Natural killer cell (primary cell): ENCODE results near the gene P3R3URF. TPM values are rescaled to one million over a fixed set of nuclear protein-coding genes. Genes with fewer than 3 reads are reported as not detected.

ENCODE experiments used
- ATAC-seq, 3 donors: fragments of 150-1000 bp in 2 of 3; fragments of 200-7000 bp in 1 of 3; cut with Tn5 transposase; 1 replicate in 1 of 3; 2 replicates in 2 of 3; pipeline ENCODE4 v1.10.0; 2021; ENCODE audit warnings: mild to moderate bottlenecking in 2 of 3, moderate library complexity in 2 of 3
- DNase-seq, 2 donors: peaks; one replicate each; pipeline versions ENCODE4 v3.0.0 to v3.0.0-alpha.2; 2013 to 2021; ENCODE audit warnings: mixed read lengths in 1 of 2
- H3K27ac ChIP-seq: one replicate; pipeline ENCODE4 v1.5.1; 2013; ENCODE audit warnings: mild to moderate bottlenecking, low read length
- H3K27me3 ChIP-seq: one replicate; pipeline ENCODE4 v1.6.1; 2013; ENCODE audit warnings: low read length; ENCODE audit not compliant: control insufficient read depth, insufficient read depth
- H3K36me3 ChIP-seq: one replicate; pipeline ENCODE4 v1.6.1; 2013; ENCODE audit warnings: low read length; ENCODE audit not compliant: control insufficient read depth, insufficient read depth
- H3K4me1 ChIP-seq: one replicate; pipeline ENCODE4 v1.6.1; 2013; ENCODE audit warnings: low read length; ENCODE audit not compliant: control insufficient read depth, insufficient read depth
- H3K4me3 ChIP-seq: one replicate; pipeline ENCODE4 v1.5.1; 2013; ENCODE audit warnings: low read length
- H3K9me3 ChIP-seq: one replicate; pipeline ENCODE4 v1.6.1; 2013; ENCODE audit warnings: low read length; ENCODE audit not compliant: control insufficient read depth, insufficient read depth
- H3K27ac Mint-ChIP-seq, 2 donors: one replicate each; pipeline ENCODE4 v1.8.0; 2022; ENCODE audit warnings: mild to moderate bottlenecking in 2 of 2, mixed read lengths in 2 of 2, moderate library complexity in 1 of 2
- H3K27me3 Mint-ChIP-seq, 2 donors: one replicate each; pipeline ENCODE4 v1.8.0; 2022; ENCODE audit warnings: low read depth in 2 of 2, mixed read lengths in 2 of 2
- H3K36me3 Mint-ChIP-seq: one replicate; pipeline ENCODE4 v1.8.0; 2022; ENCODE audit warnings: mixed read lengths
- H3K4me1 Mint-ChIP-seq, 2 donors: one replicate each; pipeline ENCODE4 v1.8.0; 2022; ENCODE audit warnings: mixed read lengths in 2 of 2
- H3K4me3 Mint-ChIP-seq: one replicate; pipeline ENCODE4 v1.8.0; 2022; ENCODE audit warnings: mild to moderate bottlenecking, moderate library complexity, mixed read lengths
- H3K9me3 Mint-ChIP-seq, 2 donors: one replicate each; pipeline ENCODE4 v1.8.0; 2022; ENCODE audit warnings: mixed read lengths in 2 of 2
- CTCF ChIP-seq: fragments of 200-600 bp; IDR thresholded peaks from one replicate; pipeline ENCODE4 v1.8.0; 2022; ENCODE audit warnings: antibody characterized with exemption
- WGBS: methylation state at CpG from one replicate; pipeline ENCODE4 v1.1.7; 2013; ENCODE audit warnings: missing lambda C conversion rate; ENCODE audit not compliant: insufficient coverage; 5-methylcytosine and 5-hydroxymethylcytosine counted together
- intact Hi-C: fragments of 100-400 bp; cut with micrococcal nuclease; formaldehyde crosslinking; loops from one replicate; pipeline ENCODE4 v1.14.2; 2022
- total RNA-seq, 4 donors: library from RNA; stranded (reverse); fragments of 120-200 nt in 1 of 4; gene quantifications; one replicate each; pipeline versions ENCODE4 v1.2.3 to v1.2.4, GENCODE V29; 2013 to 2022

P3R3URF gene
- total RNA-seq, 3 donors from 2014 or later (not counting 1 experiment from before 2014, with no cell fraction given) = not detected

- Histone ChIP-seq H3K4me3 (peak overlapping the region; percentile 74), H3K9me3 (no peaks in the 10 kb centered on the region), H3K27me3 (peaks cover 13% of the 10 kb centered on the region), H3K36me3 (no peaks in the 10 kb centered on the region), H3K27ac (peak overlapping the region; percentile 88), H3K4me1 (peaks cover 16% of the 10 kb centered on the region)
- Mint-ChIP-seq H3K36me3 (no peaks in the 10 kb centered on the region), H3K27ac (peak overlapping the region; percentile 94 to 98), H3K4me3 (peak overlapping the region; percentile 100), H3K27me3 (peaks cover 13 to 35% of the 10 kb centered on the region in 2 donors), H3K9me3 (no peaks in the 10 kb centered on the region), H3K4me1 (peaks cover 31 to 32% of the 10 kb centered on the region in 2 donors)
- peak; percentile 21 to 67 for DNase-seq
- WGBS = under 1% methylated on average over 27 of the region's 38 CpGs
- intact Hi-C loops = loop anchor here (2.0 kb wide), 1 partner anchor 115 kb away; the partner anchor contains the start of gene RAD54L
- ATAC-seq = peak in 2 of 3 donors; percentile 24 to 30
- TF ChIP-seq CTCF = no peak
These were observed 44.4 kb downstream of the P3R3URF start for GRCh38 chr1:46131712-46132528.

- H3K9me3 Mint-ChIP-seq = no peaks in the 10 kb centered on the region
- peak overlapping the region in 1 of 2 donors; percentile 98 for H3K27ac Mint-ChIP-seq
- intact Hi-C loops = no loop called here
- Histone ChIP-seq H3K9me3 (no peaks in the 10 kb centered on the region), H3K27ac (no peak overlapping the region), H3K36me3 (no peaks in the 10 kb centered on the region), H3K4me3 (no peak overlapping the region), H3K4me1 (peaks cover 16% of the 10 kb centered on the region), H3K27me3 (peaks cover 13% of the 10 kb centered on the region)
- H3K4me1 Mint-ChIP-seq = peaks cover 31 to 32% of the 10 kb centered on the region in 2 donors
- DNase-seq (peak in 1 of 2 donors; percentile 10), ATAC-seq (no peak)
- H3K36me3 Mint-ChIP-seq = no peaks in the 10 kb centered on the region
- H3K27me3 Mint-ChIP-seq = peaks cover 13 to 35% of the 10 kb centered on the region in 2 donors
- H3K4me3 Mint-ChIP-seq = peak overlapping the region; percentile 100
- 0% methylated on average over 8 of the region's 10 CpGs for WGBS
- no peak for TF ChIP-seq CTCF
These were observed 45.2 kb downstream of the P3R3URF start for GRCh38 chr1:46131093-46131492.

- Histone ChIP-seq H3K4me1 (peaks cover 16% of the 10 kb centered on the region), H3K4me3 (no peak overlapping the region), H3K9me3 (no peaks in the 10 kb centered on the region), H3K27ac (no peak overlapping the region), H3K27me3 (peaks cover 13% of the 10 kb centered on the region), H3K36me3 (no peaks in the 10 kb centered on the region)
- DNase-seq (no peak), ATAC-seq (no peak)
- no peaks in the 10 kb centered on the region for H3K36me3 Mint-ChIP-seq
- H3K27ac Mint-ChIP-seq = no peak overlapping the region
- H3K4me1 Mint-ChIP-seq = peaks cover 31 to 32% of the 10 kb centered on the region in 2 donors
- WGBS = 30% methylated on average over 4 of the region's 5 CpGs
- peak overlapping the region; percentile 43 for H3K4me3 Mint-ChIP-seq
- intact Hi-C loops = no loop called here
- H3K9me3 Mint-ChIP-seq = no peaks in the 10 kb centered on the region
- no peak for TF ChIP-seq CTCF
- H3K27me3 Mint-ChIP-seq = peaks cover 13 to 35% of the 10 kb centered on the region in 2 donors
These were observed 45.7 kb downstream of the P3R3URF start for GRCh38 chr1:46130606-46131005.
